GM21367 (cell line): ENCODE measurements around the gene OPN5.

Source experiments
- ATAC-seq: cut with Tn5 transposase; IDR thresholded peaks from one replicate; pipeline ENCODE4 v1.9.1; 2021; ENCODE audit not compliant: unreplicated experiment

OPN5 gene

GRCh38 chr6:47852727-47853126 is 70.9 kb downstream of the OPN5 start:
- no peak for ATAC-seq

- ATAC-seq = no peak
These were observed 71.9 kb downstream of the OPN5 start for GRCh38 chr6:47853766-47854165.

DNA sequence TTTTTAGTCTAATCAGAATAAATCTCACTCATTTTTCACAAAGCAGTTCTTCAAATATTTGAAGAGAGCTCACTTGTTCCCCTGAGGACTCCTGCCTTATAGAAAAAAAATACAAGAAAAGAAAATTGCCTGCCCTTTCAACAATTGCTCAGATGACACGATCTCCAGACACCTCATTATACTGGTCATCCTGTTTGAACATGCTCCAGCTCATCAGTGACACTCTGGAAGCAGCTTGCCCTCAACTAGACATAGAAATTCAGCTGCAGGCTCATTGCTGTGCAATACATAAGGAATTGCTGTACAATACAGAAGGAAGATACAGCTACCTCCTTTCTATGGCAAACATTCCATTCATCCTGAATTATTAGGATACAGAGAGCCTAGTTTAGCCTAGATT is 73.1 kb downstream of the OPN5 start:
- no peak for ATAC-seq

- ATAC-seq = no peak
These were observed 77.3 kb downstream of the OPN5 start for GRCh38 chr6:47859175-47859574.

DNA sequence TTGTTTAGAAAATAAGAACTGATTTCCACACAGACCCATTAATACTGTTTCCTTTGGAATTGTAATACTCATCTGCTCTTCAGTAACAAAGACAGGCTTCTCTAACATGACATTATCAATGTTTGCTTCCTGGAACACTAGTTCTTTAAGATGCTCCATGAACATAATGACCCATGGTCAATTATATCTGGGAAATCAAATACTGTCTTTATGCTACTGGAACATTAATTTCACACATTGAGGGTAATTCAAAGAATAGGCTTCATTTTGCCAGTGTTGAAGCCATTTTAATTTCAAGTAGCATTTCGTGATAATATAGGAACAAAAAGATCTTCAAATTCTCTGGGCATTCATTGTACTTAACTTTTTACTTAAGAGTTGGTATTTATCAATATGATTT is 80.9 kb downstream of the OPN5 start:
- ATAC-seq = no peak

DNA sequence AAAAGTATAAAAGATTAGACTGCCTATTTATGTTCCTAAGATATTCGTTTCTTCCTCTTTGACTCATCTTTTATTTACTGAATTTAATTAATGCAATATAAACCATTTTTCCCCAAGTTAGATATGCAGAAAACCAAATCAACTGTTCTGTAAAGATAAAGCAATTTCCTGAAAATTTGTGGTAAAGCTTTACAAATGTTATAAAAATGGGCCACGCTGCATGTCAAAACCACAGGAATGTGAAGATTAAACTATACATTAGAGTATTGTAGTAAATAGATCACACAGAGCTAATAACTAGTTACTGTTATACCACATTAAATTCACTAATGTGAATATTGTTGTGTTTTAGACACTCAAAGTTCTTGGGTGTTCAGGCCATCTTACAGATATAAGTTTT is 83.4 kb downstream of the OPN5 start:
- ATAC-seq = no peak

GRCh38 chr6:47875593-47875992 is 93.8 kb downstream of the OPN5 start:
- ATAC-seq = no peak
